Liver (tissue), 9 donors: ENCODE measurements around the gene SBK2. TPM values are rescaled to one million over a fixed set of nuclear protein-coding genes. Genes with fewer than 3 reads are reported as not detected.
"Not testable (repeated sequence)": the region's sequence is repeated elsewhere in the genome, so short reads cannot be mapped to it uniquely, and the experiment has no call there.

Experiments
- DNase-seq: peaks from one replicate; pipeline ENCODE4 v3.0.0-alpha.2; 2017; ENCODE audit warnings: low spot score
- H3K27ac ChIP-seq, 2 donors: one replicate each; pipeline ENCODE4 v1.7.0; 2013; ENCODE audit warnings: inconsistent platforms in 2 of 2, low read length in 2 of 2, control low read depth in 1 of 2, low read depth in 1 of 2, mild to moderate bottlenecking in 1 of 2
- H3K27me3 ChIP-seq, 4 donors: one replicate each; pipeline versions ENCODE4 v1.6.1 to v1.7.0; 2013; ENCODE audit warnings: low read length in 3 of 4, inconsistent platforms in 1 of 4, mild to moderate bottlenecking in 1 of 4, moderate library complexity in 1 of 4; ENCODE audit not compliant: control insufficient read depth in 4 of 4, insufficient read depth in 4 of 4
- H3K36me3 ChIP-seq, 4 donors: one replicate each; pipeline versions ENCODE4 v1.6.1 to v1.7.0; 2013; ENCODE audit warnings: low read length in 3 of 4, mild to moderate bottlenecking in 3 of 4, low read depth in 1 of 4, moderate library complexity in 1 of 4; ENCODE audit not compliant: control insufficient read depth in 4 of 4, insufficient read depth in 3 of 4
- H3K4me1 ChIP-seq, 4 donors: one replicate each; pipeline versions ENCODE4 v1.6.1 to v1.7.0; 2013; ENCODE audit warnings: low read length in 3 of 4, mild to moderate bottlenecking in 3 of 4, moderate library complexity in 1 of 4; ENCODE audit not compliant: control insufficient read depth in 4 of 4, insufficient read depth in 4 of 4
- H3K4me3 ChIP-seq, 3 donors: one replicate each; pipeline versions ENCODE4 v1.6.1 to v1.7.0; 2013; ENCODE audit warnings: low read length in 3 of 3, control low read depth in 1 of 3, low read depth in 1 of 3, mild to moderate bottlenecking in 1 of 3
- H3K9ac ChIP-seq, 2 donors: one replicate each; pipeline ENCODE4 v1.7.0; 2013; ENCODE audit warnings: low read length in 2 of 2, mild to moderate bottlenecking in 2 of 2, moderate library complexity in 2 of 2, control low read depth in 1 of 2, low read depth in 1 of 2
- H3K9me3 ChIP-seq, 4 donors: one replicate each; pipeline versions ENCODE4 v1.6.1 to v1.7.0; 2013; ENCODE audit warnings: low read length in 3 of 4; ENCODE audit not compliant: control insufficient read depth in 4 of 4
- EGR1 ChIP-seq, 2 donors: IDR thresholded peaks; 2 replicates each; pipeline ENCODE4 v1.6.1; 2016 to 2018; ENCODE audit warnings: antibody characterized with exemption in 2 of 2, low read depth in 2 of 2
- FOXA1 ChIP-seq: IDR thresholded peaks from 2 replicates; pipeline ENCODE4 v1.6.1; 2016; ENCODE audit warnings: antibody characterized with exemption
- FOXA2 ChIP-seq: IDR thresholded peaks from 2 replicates; pipeline ENCODE4 v1.6.1; 2016; ENCODE audit warnings: antibody characterized with exemption
- GABPA ChIP-seq, 2 donors: IDR thresholded peaks in 1 of 2; conservative IDR thresholded peaks in 1 of 2; 2 replicates each; pipeline ENCODE4 v1.6.1; 2016; ENCODE audit warnings: antibody characterized with exemption in 2 of 2, mild to moderate bottlenecking in 1 of 2, moderate library complexity in 1 of 2
- HNF4A ChIP-seq, 2 donors: conservative IDR thresholded peaks; 2 replicates each; pipeline ENCODE4 v1.6.1; 2016; ENCODE audit warnings: antibody characterized with exemption in 2 of 2, mild to moderate bottlenecking in 2 of 2
- JUND ChIP-seq, 2 donors: IDR thresholded peaks; 2 replicates each; pipeline ENCODE4 v1.6.1; 2016; ENCODE audit warnings: antibody characterized with exemption in 2 of 2
- RAD21 ChIP-seq, 2 donors: IDR thresholded peaks; 2 replicates each; pipeline ENCODE4 v1.6.1; 2016; ENCODE audit warnings: antibody characterized with exemption in 2 of 2, mild to moderate bottlenecking in 2 of 2
- RXRA ChIP-seq, 2 donors: IDR thresholded peaks; 2 replicates each; pipeline ENCODE4 v1.6.1; 2017 to 2018; ENCODE audit warnings: antibody characterized with exemption in 2 of 2, mild to moderate bottlenecking in 1 of 2
- SP1 ChIP-seq: IDR thresholded peaks from 2 replicates; pipeline ENCODE4 v1.6.1; 2018; ENCODE audit warnings: antibody characterized with exemption, mild to moderate bottlenecking
- TAF1 ChIP-seq: conservative IDR thresholded peaks from 2 replicates; pipeline ENCODE4 v1.6.1; 2016; ENCODE audit warnings: antibody characterized with exemption, mild to moderate bottlenecking
- YY1 ChIP-seq: IDR thresholded peaks from 2 replicates; pipeline ENCODE4 v1.6.1; 2016; ENCODE audit warnings: antibody characterized with exemption, mild to moderate bottlenecking
- WGBS: extraction: QIAGEN DNeasy Blood & Tissue Kit; methylation state at CpG from one replicate; pipeline ENCODE4 v1.1.7; 2013; 5-methylcytosine and 5-hydroxymethylcytosine counted together
- polyA plus RNA-seq, 2 donors: library from polyadenylated mRNA; stranded (reverse) in 1 of 2; unstranded in 1 of 2; fragments of 200-250 nt in 1 of 2; fragments of >200 nt in 1 of 2; fragmentation: Nextera tagmentation in 1 of 2; extraction: Ambion mirVana in 1 of 2; gene quantifications; one replicate each; pipeline versions ENCODE4 v1.2.1 to v1.2.3, GENCODE V29; 2013 to 2015
- total RNA-seq, 2 donors: library from RNA; depleted of rRNA; stranded (reverse); fragments of >200 nt; gene quantifications; one replicate each; pipeline ENCODE4 v1.2.3, GENCODE V29; 2014
- TF ChIP-seq, protein P1 (sequence below): IDR thresholded peaks from 2 replicates; pipeline ENCODE4 v1.6.1; 2016; ENCODE audit warnings: antibody characterized with exemption
- TF ChIP-seq, protein P2 (sequence below): IDR thresholded peaks from 2 replicates; pipeline ENCODE4 v1.6.1; 2016; ENCODE audit warnings: antibody characterized with exemption, mild to moderate bottlenecking
- TF ChIP-seq, protein P3 (sequence below): fragments of 150-350 bp; IDR thresholded peaks from 2 replicates; pipeline ENCODE4 v1.5.1; 2017; ENCODE audit warnings: improper control_type of control experiment, low read depth, low read length; ENCODE audit not compliant: missing input control
- TF ChIP-seq, protein P4 (sequence below): IDR thresholded peaks from 2 replicates; pipeline ENCODE4 v1.6.1; 2016; ENCODE audit warnings: antibody characterized with exemption
- TF ChIP-seq, protein P5 (sequence below): IDR thresholded peaks from 2 replicates; pipeline ENCODE4 v1.6.1; 2016; ENCODE audit warnings: antibody characterized with exemption
- donor health status: healthy.
- donor health status: healthy.
- donor health status: healthy.
- donor health status: healthy.
- donor health status: healthy.

SBK2 gene
- total and polyA plus RNA-seq, 4 donors: not detected

DNA sequence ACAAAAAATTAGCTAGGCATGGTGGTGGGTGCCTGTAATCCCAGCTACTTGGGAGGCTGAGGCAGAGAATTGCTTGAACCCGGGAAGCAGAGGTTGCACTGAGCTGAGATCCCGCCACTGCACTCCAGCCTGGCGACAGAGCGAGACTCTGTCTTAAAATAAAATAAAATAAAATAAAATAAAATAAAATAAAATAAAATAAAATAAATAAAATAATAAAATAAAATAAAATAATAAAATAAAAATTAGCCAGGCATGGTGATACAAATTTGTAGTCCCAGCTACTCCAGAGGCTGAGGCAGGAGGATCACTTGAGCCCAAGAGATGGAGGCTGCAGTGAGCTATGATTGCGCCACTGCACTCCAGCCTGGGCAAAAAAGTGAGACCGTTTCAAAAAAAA, 37.0 kb upstream of the SBK2 start:
- not testable (repeated sequence) for H3K4me1 ChIP-seq, H3K9me3 ChIP-seq, H3K9ac ChIP-seq, H3K36me3 ChIP-seq, H3K27me3 ChIP-seq, DNase-seq, H3K27ac ChIP-seq, H3K4me3 ChIP-seq
- WGBS: 84% methylated on average over 6 of the region's 6 CpGs

DNA sequence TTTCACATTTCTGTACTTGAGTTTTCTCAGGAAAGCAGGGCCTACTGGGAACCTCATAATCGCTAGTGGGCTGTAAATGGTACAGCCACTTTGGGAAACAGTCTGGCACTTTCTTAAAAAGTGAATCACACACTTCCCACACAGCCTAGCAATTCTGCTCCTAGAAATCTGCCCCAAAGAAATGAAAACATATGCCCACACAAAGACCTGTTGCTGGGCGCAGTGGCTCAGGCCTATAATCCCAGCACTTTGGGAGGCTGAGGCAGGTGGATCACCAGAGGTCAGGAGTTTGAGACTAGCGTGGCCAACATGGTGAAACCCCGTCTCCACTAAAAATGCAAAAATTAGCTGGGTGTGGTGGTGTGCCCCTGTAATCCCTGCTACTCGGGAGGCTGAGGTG, 32.5 kb upstream of the SBK2 start:
- WGBS: 89% methylated on average over 5 of the region's 5 CpGs
- not testable (repeated sequence) for H3K27ac ChIP-seq, H3K4me3 ChIP-seq, H3K4me1 ChIP-seq, H3K9me3 ChIP-seq, H3K9ac ChIP-seq, DNase-seq, H3K27me3 ChIP-seq, H3K36me3 ChIP-seq

DNA sequence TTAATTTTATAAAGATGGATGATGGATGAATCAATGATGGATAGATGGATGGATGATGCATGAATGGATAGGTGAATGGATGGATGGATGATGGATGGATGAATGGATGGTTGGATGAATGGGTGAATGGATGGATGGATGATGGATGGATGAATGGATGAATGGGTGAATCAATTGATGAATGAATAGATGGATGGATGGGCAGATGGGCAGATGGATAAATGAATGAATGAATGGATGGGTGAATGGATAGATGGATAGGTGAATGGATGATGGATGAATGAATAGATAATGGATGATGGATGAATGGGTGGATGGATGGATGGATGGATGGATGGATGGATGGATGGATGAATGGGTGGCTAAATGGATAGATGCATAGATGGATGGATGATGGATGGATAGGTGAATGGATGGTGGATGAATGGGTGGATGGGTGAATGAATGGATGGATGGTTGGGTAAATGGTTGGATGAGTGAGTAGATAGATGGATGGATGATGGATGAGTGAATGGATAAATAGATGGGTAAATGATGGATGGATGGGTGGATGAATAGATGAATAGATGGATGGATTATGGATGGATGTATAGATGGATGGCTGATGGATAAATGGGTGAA, 30.9 kb upstream of the SBK2 start:
- DNase-seq: no peak
- no peaks in the 10 kb centered on the region for H3K9me3 ChIP-seq
- no peak overlapping the region for H3K9ac ChIP-seq
- no peak overlapping the region for H3K4me3 ChIP-seq
- no peak overlapping the region for H3K27ac ChIP-seq
- TF ChIP-seq YY1 (no peak), JUND (IDR thresholded peaks at IDR 0.05) (no peak), FOXA1 (no peak), SP1 (no peak), GABPA (IDR thresholded peaks at IDR 0.05 in 1 of 2, conservative IDR thresholded peaks at IDR 0.05 in 1 of 2) (no peak)
- H3K27me3 ChIP-seq: peaks cover 0 to 3% (median 1%) of the 10 kb centered on the region in 4 donors
- no peaks in the 10 kb centered on the region for H3K36me3 ChIP-seq
- no peaks in the 10 kb centered on the region for H3K4me1 ChIP-seq

DNA sequence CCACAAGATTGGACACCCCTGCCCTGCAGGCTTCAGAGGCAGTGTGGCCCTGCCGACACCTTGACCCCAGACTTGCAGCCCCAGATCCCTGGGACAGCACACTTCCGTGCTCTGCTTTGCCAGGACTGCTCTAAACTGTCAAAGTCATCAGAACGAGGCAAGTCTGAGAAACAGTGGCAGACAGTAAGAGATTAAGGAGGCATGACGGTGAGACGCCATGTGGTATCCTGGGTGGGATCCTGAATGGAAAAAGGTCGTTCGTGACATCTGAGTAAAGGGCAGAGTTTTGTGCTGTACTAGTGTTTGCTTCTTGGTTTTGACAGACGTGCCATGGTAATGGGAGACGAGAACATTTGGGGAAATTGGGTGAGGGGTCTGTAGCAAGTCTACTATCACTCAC, 29.9 kb upstream of the SBK2 start:
- Histone ChIP-seq H3K9ac (no peak overlapping the region), H3K27me3 (peaks cover 0 to 3% (median 1%) of the 10 kb centered on the region in 4 donors), H3K9me3 (no peaks in the 10 kb centered on the region), H3K4me1 (no peaks in the 10 kb centered on the region), H3K36me3 (no peaks in the 10 kb centered on the region), H3K27ac (no peak overlapping the region), H3K4me3 (no peak overlapping the region)
- 44% methylated on average over 9 of the region's 9 CpGs for WGBS
- TF ChIP-seq, protein P1, sequence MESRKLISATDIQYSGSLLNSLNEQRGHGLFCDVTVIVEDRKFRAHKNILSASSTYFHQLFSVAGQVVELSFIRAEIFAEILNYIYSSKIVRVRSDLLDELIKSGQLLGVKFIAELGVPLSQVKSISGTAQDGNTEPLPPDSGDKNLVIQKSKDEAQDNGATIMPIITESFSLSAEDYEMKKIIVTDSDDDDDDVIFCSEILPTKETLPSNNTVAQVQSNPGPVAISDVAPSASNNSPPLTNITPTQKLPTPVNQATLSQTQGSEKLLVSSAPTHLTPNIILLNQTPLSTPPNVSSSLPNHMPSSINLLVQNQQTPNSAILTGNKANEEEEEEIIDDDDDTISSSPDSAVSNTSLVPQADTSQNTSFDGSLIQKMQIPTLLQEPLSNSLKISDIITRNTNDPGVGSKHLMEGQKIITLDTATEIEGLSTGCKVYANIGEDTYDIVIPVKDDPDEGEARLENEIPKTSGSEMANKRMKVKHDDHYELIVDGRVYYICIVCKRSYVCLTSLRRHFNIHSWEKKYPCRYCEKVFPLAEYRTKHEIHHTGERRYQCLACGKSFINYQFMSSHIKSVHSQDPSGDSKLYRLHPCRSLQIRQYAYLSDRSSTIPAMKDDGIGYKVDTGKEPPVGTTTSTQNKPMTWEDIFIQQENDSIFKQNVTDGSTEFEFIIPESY: no peak
- TF ChIP-seq HNF4A (conservative IDR thresholded peaks at IDR 0.05): no peak
- no peak for TF ChIP-seq EGR1 (IDR thresholded peaks at IDR 0.05; ENCODE audit: low read depth in 2 of 2)
- no peak for TF ChIP-seq FOXA1
- TF ChIP-seq, protein P2, sequence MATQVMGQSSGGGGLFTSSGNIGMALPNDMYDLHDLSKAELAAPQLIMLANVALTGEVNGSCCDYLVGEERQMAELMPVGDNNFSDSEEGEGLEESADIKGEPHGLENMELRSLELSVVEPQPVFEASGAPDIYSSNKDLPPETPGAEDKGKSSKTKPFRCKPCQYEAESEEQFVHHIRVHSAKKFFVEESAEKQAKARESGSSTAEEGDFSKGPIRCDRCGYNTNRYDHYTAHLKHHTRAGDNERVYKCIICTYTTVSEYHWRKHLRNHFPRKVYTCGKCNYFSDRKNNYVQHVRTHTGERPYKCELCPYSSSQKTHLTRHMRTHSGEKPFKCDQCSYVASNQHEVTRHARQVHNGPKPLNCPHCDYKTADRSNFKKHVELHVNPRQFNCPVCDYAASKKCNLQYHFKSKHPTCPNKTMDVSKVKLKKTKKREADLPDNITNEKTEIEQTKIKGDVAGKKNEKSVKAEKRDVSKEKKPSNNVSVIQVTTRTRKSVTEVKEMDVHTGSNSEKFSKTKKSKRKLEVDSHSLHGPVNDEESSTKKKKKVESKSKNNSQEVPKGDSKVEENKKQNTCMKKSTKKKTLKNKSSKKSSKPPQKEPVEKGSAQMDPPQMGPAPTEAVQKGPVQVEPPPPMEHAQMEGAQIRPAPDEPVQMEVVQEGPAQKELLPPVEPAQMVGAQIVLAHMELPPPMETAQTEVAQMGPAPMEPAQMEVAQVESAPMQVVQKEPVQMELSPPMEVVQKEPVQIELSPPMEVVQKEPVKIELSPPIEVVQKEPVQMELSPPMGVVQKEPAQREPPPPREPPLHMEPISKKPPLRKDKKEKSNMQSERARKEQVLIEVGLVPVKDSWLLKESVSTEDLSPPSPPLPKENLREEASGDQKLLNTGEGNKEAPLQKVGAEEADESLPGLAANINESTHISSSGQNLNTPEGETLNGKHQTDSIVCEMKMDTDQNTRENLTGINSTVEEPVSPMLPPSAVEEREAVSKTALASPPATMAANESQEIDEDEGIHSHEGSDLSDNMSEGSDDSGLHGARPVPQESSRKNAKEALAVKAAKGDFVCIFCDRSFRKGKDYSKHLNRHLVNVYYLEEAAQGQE: no peak
- no peak for TF ChIP-seq GABPA (IDR thresholded peaks at IDR 0.05 in 1 of 2, conservative IDR thresholded peaks at IDR 0.05 in 1 of 2)
- TF ChIP-seq, protein P3, sequence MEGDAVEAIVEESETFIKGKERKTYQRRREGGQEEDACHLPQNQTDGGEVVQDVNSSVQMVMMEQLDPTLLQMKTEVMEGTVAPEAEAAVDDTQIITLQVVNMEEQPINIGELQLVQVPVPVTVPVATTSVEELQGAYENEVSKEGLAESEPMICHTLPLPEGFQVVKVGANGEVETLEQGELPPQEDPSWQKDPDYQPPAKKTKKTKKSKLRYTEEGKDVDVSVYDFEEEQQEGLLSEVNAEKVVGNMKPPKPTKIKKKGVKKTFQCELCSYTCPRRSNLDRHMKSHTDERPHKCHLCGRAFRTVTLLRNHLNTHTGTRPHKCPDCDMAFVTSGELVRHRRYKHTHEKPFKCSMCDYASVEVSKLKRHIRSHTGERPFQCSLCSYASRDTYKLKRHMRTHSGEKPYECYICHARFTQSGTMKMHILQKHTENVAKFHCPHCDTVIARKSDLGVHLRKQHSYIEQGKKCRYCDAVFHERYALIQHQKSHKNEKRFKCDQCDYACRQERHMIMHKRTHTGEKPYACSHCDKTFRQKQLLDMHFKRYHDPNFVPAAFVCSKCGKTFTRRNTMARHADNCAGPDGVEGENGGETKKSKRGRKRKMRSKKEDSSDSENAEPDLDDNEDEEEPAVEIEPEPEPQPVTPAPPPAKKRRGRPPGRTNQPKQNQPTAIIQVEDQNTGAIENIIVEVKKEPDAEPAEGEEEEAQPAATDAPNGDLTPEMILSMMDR: no peak
- TF ChIP-seq TAF1: no peak
- TF ChIP-seq, protein P4, sequence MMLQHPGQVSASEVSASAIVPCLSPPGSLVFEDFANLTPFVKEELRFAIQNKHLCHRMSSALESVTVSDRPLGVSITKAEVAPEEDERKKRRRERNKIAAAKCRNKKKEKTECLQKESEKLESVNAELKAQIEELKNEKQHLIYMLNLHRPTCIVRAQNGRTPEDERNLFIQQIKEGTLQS: no peak
- TF ChIP-seq, protein P5, sequence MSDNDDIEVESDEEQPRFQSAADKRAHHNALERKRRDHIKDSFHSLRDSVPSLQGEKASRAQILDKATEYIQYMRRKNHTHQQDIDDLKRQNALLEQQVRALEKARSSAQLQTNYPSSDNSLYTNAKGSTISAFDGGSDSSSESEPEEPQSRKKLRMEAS: no peak
- TF ChIP-seq RXRA (IDR thresholded peaks at IDR 0.05): no peak
- no peak for TF ChIP-seq RAD21 (IDR thresholded peaks at IDR 0.05)
- no peak for TF ChIP-seq FOXA2
- TF ChIP-seq SP1: no peak
- no peak for DNase-seq
